HL-60/S4 treated with retinoic acid at 250 ng/mL for 4 days and 3 days (cell line): ENCODE measurements around the gene SDF2.
"Not testable (repeated sequence)": the region's sequence is repeated elsewhere in the genome, so short reads cannot be mapped to it uniquely, and the experiment has no call there.

Experiments
- in situ Hi-C: fragments of 300-500 bp; cut with MboI; formaldehyde crosslinking; loops from 2 replicates; pipeline ENCODE4 v1.7.0; 2022; ENCODE audit warnings: low sequenced_read_pairs

SDF2 gene

DNA sequence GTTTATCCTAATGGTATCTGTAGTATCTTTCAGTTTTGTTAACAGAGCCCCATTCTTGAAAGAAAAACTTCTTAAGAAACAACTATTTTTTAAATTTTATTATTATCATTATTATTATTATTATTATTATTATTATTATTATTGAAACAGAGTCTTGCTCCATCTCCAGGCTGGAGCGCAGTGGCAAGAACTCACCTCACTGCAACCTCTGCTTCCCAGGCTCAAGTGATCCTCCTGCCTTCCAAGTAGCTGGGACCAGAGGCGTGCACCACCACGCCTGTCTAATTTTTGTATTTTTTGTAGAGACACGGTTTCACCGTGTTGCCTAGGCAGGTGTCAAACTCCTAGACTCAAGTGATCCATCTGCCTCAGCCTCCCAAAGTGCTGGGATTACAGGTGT, 23.7 kb upstream of the SDF2 start:
- in situ Hi-C loops = no loop called here

DNA sequence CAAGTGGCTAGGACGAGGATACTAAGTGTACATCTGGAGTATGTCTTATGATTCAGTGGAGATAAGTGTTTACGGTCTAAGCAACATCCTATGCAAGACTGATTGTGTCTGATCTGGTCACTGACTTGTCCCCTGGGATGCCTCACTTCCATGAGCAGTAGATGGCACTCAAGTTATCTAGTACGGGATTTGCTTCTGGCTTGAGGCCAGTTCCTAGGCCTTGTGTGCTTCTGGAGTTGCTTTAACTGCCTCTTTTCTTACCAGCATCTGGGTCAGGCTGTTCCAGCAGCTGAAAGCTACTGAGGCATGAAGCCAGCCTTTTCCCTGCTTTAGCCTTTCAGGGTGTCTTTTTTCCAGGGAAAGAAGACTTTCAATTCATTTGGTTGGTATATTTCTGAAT, 23.3 kb upstream of the SDF2 start:
- in situ Hi-C loops = no loop called here

DNA sequence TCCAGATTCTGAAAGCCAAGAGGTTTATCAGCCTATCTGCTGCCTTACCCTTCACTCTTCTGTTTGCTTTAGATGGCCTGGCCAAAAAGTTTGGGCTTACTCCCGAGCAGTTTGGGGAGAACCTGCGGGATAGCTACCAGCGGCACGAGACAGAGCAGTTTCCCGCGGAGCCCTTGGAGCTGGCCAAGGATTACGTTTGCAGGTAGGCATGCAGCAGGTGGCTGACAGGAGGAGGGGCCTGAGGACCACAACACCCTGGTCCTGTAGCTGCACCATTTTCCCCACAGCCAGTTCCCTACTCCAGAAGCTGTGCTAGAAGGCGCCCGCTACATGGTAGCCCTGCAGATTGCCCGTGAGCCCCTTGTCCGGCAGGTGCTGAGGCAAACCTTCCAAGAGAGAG, 20.9 kb upstream of the SDF2 start:
- in situ Hi-C loops = no loop called here

DNA sequence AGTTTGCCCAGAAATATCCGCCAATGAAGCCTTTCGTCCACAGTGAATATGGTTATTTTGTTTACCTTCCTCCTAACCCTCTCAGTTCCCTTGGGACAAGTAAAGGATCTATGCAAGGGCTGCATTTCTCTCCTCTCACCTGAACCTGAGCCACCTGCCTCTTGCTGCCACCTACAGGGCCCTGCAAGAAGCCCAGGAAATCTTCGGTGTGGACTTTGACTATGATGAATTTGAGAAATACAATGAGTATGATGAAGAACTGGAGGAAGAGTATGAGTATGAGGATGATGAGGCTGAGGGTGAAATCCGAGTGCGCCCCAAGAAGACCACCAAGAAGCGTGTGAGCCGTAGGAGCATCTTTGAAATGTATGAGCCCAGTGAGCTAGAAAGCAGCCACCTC, 14.3 kb upstream of the SDF2 start:
- in situ Hi-C loops = no loop called here

DNA sequence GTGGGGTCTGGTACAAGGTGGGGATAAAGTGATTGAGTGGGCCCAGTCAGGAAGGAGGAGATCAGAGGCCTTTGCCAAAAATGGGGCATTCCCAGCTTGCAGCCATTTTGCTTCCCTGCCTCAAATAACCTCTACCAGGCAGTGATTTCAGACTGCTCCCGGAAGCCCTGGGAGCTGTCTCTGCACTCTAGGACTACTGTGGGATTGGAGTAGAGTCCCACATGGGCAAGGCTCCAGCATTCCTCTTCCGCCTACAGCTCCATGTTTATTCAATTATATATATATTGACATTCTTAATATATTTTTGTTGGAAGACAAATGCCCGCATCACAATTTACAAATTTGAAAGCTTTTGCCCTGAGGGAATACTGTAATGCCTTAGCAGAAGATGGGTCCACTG, 13.8 kb upstream of the SDF2 start:
- in situ Hi-C loops = no loop called here

DNA sequence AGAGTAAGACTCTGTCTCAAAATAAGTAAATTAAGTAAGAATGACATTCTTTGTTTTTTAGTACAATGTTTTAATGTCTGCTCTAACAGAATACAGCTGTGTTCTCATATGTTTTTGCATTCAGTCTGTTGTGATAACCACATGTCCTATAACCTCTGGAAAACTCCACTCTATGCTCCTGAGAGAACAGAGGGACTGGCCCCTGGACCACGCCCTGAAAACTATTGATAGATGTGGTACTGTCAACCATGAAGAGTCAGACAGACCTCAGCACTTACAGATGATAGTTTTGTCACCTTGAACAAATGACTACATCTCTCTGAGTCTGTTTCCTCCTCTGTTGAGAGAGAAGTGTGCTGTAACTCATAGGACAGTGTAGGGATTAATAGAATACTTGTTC, 8.2 kb upstream of the SDF2 start:
- in situ Hi-C loops = no loop called here

DNA sequence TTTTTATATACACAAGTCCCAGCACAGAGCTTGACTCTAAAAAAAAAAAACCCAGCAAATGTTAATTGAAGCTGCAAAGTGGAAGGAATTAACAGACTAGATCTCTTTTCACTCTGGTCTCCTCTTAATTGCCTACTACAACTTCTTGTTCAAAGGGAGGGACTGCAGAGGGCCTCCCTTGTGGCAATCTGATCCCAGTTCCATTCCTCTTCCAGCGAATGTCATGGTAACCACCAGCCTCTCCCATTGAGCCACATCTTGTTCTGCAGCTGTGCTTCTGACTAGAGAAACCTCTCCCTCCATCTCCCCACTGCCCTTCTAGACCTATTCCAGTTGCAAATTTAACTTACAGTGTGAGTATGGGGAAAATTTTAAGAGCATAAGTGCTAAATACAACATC, 6.2 kb upstream of the SDF2 start:
- in situ Hi-C loops = no loop called here

DNA sequence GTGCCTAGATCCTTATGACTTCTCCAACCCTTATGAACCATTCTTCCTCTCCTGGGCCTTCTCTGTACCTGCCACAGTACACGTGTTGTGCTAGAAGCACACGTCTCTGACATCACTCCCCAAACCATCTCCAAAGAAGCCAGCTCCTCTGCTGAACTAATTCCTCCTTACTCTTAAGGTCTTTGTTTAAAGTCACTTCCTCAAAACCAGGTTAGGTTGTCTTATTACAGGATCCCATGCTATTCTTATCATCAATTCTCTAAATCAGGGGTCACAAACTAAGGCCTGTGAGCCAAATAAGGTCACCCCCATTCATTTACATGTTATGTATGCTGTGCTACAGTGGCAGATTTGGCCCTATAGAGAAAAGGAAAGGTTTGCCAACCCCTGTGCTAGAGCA, 4.3 kb upstream of the SDF2 start:
- in situ Hi-C loops = no loop called here

DNA sequence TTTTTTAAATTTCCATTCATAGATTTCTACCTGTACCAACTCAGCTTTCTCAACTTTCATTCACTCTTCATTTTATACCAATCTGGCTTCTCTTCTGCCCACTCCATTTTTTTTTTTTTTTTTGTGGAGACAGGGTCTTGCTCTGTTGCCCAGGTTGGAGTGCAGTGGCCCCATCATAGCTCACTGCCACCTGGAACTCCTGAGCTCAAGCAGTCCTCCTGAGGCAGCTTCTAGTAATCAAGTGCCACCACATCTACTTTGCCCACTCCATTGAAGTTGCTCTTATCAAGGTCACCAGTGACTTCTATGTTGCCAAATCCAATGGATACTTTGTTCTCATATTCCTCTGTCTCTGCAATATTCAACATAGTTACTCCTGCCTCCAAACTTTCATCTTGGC, 2.0 kb upstream of the SDF2 start:
- in situ Hi-C loops = no loop called here

DNA sequence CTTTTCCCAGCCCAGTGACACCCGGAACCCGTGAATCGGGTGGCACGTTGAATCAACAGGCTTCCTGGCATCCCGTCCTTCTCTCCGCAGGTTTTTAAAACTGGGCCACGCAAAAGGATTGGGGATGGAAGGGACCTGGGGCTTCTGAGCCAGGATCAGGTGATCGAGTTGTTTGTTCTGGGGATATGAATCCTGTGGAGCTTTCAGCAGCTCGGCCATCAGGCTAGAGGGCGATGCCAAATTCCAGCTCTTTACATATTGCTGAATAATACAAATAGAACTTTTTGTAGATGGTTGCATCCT, 772 bp upstream of the SDF2 start:
- in situ Hi-C loops = no loop called here

DNA sequence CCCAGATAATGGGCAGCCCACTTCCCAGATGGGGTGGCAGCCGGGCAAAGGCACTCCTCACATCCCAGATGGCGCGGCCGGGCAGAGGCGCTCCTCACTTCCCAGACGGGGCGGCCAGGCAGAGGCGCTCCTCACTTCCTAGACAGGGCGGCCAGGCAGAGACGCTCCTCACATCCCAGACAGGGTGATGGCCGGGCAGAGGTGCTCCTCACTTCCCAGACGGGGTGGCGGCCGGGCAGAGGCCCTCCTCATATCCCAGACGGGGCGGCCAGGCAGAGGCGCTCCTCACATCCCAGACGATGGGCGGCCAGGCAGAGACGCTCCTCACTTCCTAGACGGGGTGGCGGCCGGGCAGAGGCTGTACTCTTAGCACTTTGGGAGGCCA, 2.2 kb downstream of the SDF2 start:
- in situ Hi-C loops = not testable (repeated sequence)

DNA sequence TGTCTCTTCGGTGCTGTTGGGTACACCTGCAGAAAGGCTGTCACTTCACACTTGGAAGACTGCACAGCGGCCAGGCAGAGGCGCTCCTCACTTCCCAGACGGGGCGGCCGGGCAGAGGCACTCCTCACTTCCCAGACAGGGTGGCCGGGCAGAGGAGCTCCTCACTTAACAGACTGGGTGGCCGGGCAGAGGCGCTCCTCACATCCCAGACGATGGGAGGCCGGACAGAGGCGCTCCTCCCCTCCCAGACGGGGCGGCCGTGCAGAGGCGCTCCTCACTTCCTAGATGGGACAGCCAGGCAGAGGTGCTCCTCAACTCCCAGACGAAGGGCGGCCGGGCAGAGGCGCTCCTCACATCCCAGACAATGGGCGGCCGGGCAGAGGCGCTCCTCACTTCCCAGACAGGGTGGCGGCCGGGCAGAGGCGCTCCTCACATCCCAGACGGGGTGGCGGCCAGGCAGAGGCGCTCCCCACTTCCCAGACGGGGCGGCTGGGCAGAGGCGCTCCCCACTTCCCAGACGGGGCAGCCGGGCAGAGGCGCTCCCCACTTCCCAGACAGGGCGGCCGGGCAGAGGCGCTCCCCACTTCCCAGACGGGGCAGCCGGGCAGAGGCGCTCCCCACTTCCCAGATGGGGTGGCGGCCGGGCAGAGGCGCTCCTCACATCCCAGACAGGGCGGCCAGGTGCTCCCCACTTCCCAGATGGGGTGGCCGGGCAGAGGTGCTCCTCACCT, 2.8 kb downstream of the SDF2 start:
- in situ Hi-C loops = not testable (repeated sequence)

DNA sequence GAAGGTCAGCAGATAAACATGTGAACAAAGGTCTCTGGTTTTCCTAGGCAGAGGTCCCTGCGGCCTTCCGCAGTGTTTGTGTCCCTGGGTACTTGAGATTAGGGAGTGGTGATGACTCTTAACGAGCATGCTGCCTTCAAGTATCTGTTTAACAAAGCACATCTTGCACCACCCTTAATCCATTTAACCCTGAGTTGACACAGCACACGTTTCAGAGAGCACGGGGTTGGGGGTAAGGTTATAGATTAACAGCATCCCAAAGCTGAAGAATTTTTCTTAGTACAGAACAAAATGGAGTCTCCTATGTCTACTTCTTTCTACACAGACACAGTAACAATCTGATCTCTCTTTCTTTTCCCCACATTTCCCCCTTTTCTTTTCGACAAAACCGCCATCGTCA, 3.4 kb downstream of the SDF2 start:
- in situ Hi-C loops = not testable (repeated sequence)

DNA sequence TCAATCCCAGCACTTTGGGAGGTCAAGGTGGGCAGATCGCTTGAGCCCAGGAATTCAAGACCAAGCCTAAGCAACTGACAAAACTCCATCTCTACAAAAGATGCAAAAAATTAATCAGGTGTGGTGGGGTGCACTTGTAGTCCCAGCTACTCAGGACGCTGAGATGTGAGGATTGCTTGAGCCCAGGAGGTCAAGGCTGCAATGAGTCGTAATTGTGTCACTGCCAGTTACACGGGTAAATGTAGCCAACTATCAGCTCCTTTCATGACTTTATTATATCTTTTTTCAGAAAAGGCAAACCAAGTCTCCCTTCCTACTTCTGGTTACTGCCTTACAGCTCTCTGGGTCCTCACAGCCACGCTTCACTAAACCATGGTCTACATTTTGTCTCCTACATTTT, 4.0 kb downstream of the SDF2 start:
- in situ Hi-C loops = no loop called here

DNA sequence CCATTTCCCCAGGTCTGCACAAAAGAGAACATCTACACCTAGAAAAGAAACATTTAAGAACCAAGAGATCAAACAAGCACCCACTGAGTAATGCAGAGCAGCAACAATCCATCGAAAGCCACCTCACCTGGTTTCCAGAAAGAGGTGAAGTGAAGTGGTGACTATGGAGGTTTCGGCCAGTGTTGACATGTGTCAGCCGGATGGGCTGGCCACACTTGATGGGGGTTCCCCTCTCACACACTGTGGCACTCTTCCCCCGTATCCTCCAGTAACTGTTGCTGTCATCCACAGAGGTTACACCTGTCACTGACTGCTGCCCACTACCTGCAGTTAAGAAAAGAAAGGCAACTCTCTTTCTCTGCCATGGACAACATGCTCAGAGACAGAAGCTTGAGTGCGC, 6.5 kb downstream of the SDF2 start:
- in situ Hi-C loops = no loop called here

DNA sequence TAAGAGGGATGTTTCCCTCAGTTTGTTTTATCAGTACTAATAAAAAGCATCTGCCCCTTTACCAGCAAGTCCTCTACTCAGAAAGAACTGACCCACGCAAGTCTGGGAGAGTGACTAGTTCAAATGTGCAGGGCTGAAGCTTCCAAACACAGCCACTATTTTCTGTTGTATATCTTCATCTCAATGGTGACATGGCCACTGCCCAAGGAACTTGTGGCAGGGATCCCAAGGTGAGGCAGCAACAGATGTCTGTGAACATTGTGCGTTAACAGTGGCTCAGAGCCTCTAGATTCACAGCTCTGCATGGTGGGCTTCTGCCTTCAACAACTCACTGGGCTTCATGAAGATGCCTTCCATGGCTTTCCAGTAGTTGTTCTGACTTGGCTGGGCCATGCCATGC, 13.0 kb downstream of the SDF2 start:
- in situ Hi-C loops = no loop called here

DNA sequence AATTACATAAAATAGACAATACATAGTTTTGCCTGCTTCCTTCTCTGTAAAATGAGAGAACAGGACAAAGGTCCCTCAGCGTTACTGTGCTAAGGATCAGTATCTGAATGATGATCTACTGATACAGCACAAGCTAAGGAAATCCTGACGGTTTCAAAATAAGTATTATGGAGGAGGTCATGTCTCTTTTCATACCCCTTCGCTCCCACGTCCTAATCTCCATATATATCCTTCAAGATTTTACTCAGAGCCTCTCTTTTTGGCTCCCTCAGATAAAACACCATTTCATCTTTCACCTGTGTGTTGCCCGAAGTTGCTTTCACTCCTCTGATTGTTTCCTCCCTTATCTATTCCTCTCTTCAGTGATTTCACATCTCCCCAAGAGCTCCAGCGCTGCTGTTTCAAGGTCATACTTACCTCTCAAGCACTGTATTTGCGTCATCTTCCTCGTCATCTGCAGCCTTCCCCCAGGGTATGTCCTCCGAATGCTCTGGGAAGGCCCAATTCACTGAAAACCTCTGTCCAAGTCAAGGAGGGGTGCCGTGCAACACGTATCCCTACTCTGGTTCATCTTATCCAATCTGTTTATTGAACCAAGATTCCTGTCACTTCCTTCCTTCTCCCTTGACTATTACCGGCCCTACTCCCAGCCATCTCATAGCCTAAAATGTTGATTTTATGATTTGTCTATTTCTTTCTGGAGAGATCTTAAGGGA, 15.5 kb downstream of the SDF2 start:
- in situ Hi-C loops = no loop called here

DNA sequence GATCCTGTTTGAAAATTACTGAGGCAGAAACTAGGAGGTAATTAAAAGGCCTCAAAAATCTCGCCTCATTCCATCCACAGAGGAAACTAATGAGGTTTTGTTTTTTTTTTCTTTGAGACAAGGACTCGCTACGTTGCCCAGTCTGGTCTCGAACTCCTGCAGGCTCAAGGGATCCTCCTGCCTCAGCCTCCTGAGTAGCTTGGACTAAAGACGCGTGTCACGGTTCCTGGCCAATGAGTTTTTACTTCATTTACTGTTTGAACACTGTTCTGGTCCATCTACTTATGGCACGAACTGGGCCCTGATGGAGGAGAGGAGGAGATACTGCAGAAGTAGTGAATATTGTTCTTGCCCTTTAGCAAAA, 16.1 kb downstream of the SDF2 start:
- in situ Hi-C loops = no loop called here

DNA sequence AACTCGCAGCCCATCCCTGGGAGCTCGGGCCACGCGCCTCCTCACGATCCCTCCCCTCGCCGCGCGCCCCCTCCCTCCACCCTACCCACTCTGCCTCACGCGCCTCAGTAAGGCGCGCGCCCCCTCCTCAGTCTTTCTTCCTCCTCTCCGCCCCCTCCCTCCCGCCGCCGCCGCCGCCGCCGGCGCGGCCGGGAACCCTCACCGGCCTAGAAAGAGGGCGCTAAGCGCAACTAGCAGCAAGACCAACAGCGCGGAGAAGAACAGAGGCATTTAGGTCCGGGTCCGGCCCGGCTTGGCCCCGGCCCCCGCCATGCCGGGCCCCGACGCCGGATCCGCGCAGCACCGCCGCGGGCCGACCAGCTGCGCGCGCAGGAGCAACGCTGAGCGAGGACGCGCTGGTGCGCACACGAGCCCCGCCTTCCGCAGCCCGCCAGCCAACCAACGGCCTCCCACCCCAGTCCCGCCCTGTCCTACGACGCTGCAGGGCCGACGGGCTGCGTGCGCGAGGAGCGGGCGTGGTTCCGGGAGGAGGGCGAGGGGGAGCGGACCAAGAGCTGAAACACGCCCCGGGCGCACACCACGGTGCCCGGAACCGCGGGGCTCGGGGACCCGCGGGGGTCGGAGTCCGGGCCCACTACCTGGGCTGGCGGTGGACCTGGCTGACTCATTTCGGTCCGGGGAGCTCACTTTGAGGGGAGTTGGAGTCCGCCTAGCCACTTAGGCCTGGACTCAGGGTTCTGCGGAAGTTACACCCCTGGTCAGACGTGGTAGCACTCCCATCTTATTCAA, 16.7 kb downstream of the SDF2 start, which contains the start of gene BLTP2:
BLTP2 (minus strand) TSS at position 372 of the 789 bp plus-strand sequence; CDS start at position 270, 102 bp downstream.
- in situ Hi-C loops = no loop called here

DNA sequence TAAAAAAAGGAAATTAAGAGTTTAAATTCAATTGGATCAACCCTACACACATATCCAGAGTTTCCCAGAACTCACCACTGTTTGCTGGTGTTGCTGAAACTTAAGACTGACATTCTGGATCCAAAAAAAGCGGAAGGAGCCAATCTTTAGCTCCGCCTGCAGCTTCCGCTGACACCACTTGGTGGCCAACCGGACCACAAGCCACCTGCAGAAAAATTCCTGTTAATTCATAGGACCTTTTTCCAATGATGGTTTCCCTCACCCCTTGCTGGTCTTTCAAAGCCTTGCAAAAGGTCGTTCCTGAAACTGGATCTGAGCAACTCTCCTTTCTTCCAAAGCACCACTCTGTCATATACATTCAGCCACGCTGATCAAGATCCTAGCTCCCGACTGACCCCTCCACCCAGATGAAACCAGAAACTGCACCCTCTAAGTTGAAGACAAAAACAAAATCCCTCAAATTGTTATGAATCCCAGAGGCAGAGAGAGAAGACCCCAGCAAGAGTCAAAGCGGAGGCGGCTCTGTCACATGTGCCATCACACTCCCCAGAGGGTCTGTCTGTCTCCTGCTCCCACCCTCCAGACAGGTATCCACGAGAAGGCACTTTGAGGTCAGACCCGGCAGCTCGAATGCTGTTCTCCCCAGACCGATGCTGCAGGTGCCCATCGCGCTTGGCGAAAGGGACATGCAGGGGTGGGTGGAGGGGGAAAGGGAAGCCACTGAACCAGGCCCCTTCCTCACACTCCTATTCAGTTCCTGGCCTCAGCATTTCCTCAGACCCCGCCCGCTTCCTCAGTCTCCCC, 17.5 kb downstream of the SDF2 start:
- in situ Hi-C loops = no loop called here

DNA sequence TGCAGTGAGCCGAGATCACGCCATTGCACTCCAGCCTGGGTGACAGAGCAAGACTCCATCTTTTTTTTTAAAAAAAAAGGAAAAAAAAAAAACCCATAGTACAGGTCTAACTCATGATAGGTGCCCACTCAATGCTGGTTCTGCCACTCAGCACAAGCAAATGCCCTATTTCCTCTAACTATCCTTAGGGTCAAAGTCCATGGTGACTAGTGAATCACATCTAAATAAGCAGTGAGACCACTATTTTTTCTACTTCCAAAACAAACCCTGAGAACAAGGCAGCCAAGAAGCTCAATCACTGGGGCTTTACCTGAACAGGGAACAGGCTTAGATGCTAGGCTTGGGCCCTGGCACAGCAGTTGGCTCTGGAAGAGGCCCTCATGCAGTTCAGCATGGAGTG, 20.1 kb downstream of the SDF2 start:
- in situ Hi-C loops = no loop called here
